PFSK-1 (cell line): ENCODE data around the gene TNS3.

Experiments used
- FOXP2 ChIP-seq: optimal IDR thresholded peaks from 2 replicates; pipeline ENCODE3; 2011; ENCODE audit warnings: borderline replicate concordance, control low read depth, inconsistent platforms; ENCODE audit not compliant: insufficient read depth; ENCODE audit errors: extremely low read length, extremely low read depth
- POLR2AphosphoS5 ChIP-seq: IDR thresholded peaks from 2 replicates; pipeline ENCODE4 v1.6.1; 2012; ENCODE audit warnings: low read depth, mild to moderate bottlenecking, control low read depth, low read length, moderate library complexity
- REST ChIP-seq, 2 experiments: IDR thresholded peaks; 2 replicates each; pipeline versions ENCODE4 v1.6.1 to v1.8.0; 2011 to 2012; ENCODE audit warnings: low read depth in 2 of 2, low read length in 2 of 2, control low read depth in 1 of 2, inconsistent platforms in 1 of 2, mild to moderate bottlenecking in 1 of 2, moderate library complexity in 1 of 2; ENCODE audit not compliant: insufficient read depth in 1 of 2
- SIN3A ChIP-seq: IDR thresholded peaks from 2 replicates; pipeline ENCODE4 v1.6.1; 2012; ENCODE audit warnings: mild to moderate bottlenecking, low read length, moderate library complexity, borderline replicate concordance; ENCODE audit not compliant: insufficient read depth
- TAF1 ChIP-seq: IDR thresholded peaks from 2 replicates; pipeline ENCODE4 v1.6.1; 2012; ENCODE audit warnings: low read length, control low read depth, borderline replicate concordance; ENCODE audit not compliant: insufficient read depth

The TNS3 gene

GRCh38 chr7:47381134-47381495 is 200.8 kb downstream of the TNS3 start:
- no peak for TF ChIP-seq TAF1

GRCh38 chr7:47380325-47381133 is 201.4 kb downstream of the TNS3 start:
- TF ChIP-seq FOXP2 (no peak), TAF1 (no peak), REST (IDR thresholded peaks at IDR 0.05; ENCODE audit: insufficient read depth in 1 of 2, low read depth in 2 of 2, low read length in 2 of 2) (no peak), POLR2AphosphoS5 (no peak), SIN3A (no peak)

DNA sequence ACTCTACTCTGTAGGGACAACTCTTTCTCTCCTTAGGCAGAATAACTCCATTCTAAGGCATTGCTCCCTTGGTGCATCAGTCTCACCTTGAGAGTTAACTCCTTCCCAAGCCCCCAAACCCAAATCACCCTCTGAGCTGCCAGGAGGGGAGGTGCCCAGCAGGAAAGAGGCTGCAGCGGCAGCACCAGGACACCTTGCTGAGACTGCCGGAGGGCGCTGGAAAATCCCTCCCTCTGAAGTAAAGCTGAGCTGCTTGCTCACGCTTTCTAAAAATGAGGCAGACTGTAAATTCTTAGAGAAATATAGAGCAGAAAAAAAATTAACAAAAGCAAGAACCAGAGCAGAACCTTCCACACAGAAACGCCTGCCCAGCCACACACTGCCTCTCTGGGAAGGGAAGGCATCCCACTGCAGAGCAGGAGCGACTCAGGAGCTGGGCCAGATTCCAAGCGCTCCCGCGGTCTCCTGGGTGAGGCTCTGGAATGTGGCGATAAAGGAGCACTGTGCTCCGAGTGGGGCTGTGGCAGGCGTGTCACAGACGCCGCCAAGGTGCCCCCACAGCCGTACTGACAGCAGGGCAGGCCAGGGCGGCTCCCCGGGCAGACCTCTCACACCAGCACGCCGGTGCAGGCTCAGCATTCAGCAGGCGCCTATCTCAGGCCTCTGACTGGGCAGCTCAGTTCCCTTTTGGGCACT is 202.1 kb downstream of the TNS3 start:
- TF ChIP-seq REST (IDR thresholded peaks at IDR 0.05; ENCODE audit: insufficient read depth in 1 of 2, low read depth in 2 of 2, low read length in 2 of 2) (no peak), SIN3A (no peak), FOXP2 (no peak), POLR2AphosphoS5 (no peak), TAF1 (no peak)

DNA sequence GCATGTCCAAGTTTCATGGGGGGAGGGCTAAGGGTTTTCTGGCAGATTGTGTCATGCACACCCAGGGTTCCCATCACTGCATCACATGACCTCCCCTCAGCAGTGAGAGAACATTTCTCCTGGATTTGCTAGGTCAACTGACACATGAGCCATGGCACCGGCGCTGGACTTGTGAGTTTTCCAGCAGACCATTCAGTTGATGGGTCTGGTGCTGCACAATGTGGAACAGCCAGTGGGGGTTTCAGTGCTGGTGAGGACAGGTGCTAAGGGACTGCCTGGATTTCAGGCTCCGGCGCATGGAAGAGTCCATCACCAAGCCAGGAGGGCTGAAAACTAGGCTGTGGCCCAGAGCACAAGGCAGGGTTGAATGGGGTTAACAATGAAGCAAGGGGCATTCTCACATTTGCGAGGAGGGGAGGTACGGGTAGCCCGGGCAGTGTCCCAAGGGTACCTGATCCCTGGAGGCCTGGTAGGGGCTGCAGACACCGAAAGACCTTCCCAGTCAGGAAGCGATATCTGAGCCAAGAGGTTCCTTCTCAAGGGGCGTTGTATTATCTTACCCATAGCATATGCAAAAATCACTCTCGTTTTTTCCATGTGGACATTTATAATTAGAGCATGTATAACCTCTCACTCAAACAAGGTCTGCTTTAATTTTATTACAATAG is 203.0 kb downstream of the TNS3 start:
- TF ChIP-seq SIN3A, result no peak
- no peak for TF ChIP-seq POLR2AphosphoS5
- TF ChIP-seq REST (IDR thresholded peaks at IDR 0.05; ENCODE audit: insufficient read depth in 1 of 2, low read depth in 2 of 2, low read length in 2 of 2), result no peak
- no peak for TF ChIP-seq FOXP2
- TF ChIP-seq TAF1, result no peak

DNA sequence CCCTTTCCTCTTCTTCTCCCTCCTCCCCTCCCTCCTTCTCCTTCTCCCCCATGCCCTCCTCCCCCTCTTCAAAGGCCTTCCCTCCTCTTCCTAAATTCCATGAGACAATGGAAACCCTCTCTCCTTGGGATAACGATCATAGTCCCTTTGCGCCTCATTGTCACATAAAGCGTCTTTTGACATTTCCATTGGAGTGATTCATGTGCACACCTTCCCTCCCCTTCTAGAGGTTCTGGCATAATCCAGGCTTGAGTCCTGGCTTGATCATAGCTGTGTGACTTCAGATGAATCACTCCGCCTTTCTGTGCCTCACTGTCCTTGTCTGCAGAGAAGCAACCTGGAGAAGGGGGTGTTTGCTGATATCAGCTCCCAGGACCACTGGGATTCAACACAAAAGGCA is 204.2 kb downstream of the TNS3 start:
- TF ChIP-seq REST (IDR thresholded peaks at IDR 0.05; ENCODE audit: insufficient read depth in 1 of 2, low read depth in 2 of 2, low read length in 2 of 2), result no peak
- no peak for TF ChIP-seq FOXP2
- no peak for TF ChIP-seq SIN3A
